ENCODE measurements around the gene TMEM82. TPM values are rescaled to one million over a fixed set of nuclear protein-coding genes. Genes with fewer than 3 reads are reported as not detected.

TMEM82 gene
- total RNA-seq, 2 experiments from 2014 or later = not detected

- H3K36me3 ChIP-seq (ENCODE audit: insufficient read depth, low read length) = peaks cover 11% of the 10 kb centered on the region
- TF ChIP-seq CTCF (IDR thresholded peaks at IDR 0.05) = no peak
- ChIA-PET POLR2A (no interaction called here), CTCF (no interaction called here)
- H3K27ac Mint-ChIP-seq = no peak overlapping the region
- ATAC-seq (ENCODE audit: poor library complexity) = no peak
- no peaks in the 10 kb centered on the region for H3K9me3 ChIP-seq (ENCODE audit: control insufficient read depth in 1 of 2, insufficient read depth in 1 of 2, low read length in 2 of 2)
- H3K9me3 Mint-ChIP-seq = no peaks in the 10 kb centered on the region
- no peaks in the 10 kb centered on the region for H3K27me3 Mint-ChIP-seq
- intact Hi-C loops (cut with DNase I, micrococcal nuclease) = no loop called here
- peaks cover 16% of the 10 kb centered on the region for H3K4me1 ChIP-seq (ENCODE audit: insufficient read depth, low read length)
- H3K4me3 ChIP-seq (ENCODE audit: low read length) = no peak overlapping the region
- H3K4me1 Mint-ChIP-seq (ENCODE audit: low read depth) = peaks cover 29% of the 10 kb centered on the region
- H3K36me3 Mint-ChIP-seq (ENCODE audit: low read depth) = peaks cover 22% of the 10 kb centered on the region
- no peaks in the 10 kb centered on the region for H3K27me3 ChIP-seq (ENCODE audit: control insufficient read depth in 1 of 2, insufficient read depth in 2 of 2, low read length in 2 of 2)
- H3K27ac ChIP-seq (ENCODE audit: low read depth in 1 of 2, low read length in 2 of 2) = no peak overlapping the region
- no peak for DNase-seq
- no peak overlapping the region for H3K4me3 Mint-ChIP-seq
Measured at GRCh38 chr1:15702722-15703550, 39.4 kb upstream of the TMEM82 start.

GRCh38 chr1:15703562-15703961 is 38.7 kb upstream of the TMEM82 start:
- Mint-ChIP-seq H3K36me3 (ENCODE audit: low read depth) (peaks cover 22% of the 10 kb centered on the region), H3K27ac (no peak overlapping the region), H3K4me1 (ENCODE audit: low read depth) (peaks cover 24% of the 10 kb centered on the region), H3K9me3 (no peaks in the 10 kb centered on the region), H3K4me3 (no peak overlapping the region), H3K27me3 (no peaks in the 10 kb centered on the region)
- H3K9me3 ChIP-seq (ENCODE audit: control insufficient read depth in 1 of 2, insufficient read depth in 1 of 2, low read length in 2 of 2) = no peaks in the 10 kb centered on the region
- ChIA-PET POLR2A (no interaction called here), CTCF (no interaction called here)
- intact Hi-C loops (cut with DNase I, micrococcal nuclease) = no loop called here
- no peak for TF ChIP-seq CTCF (IDR thresholded peaks at IDR 0.05)
- no peaks in the 10 kb centered on the region for H3K27me3 ChIP-seq (ENCODE audit: control insufficient read depth in 1 of 2, insufficient read depth in 2 of 2, low read length in 2 of 2)
- ATAC-seq (ENCODE audit: poor library complexity) (no peak), DNase-seq (no peak)
- no peak overlapping the region for H3K4me3 ChIP-seq (ENCODE audit: low read length)
- peaks cover 11% of the 10 kb centered on the region for H3K4me1 ChIP-seq (ENCODE audit: insufficient read depth, low read length)
- peaks cover 11% of the 10 kb centered on the region for H3K36me3 ChIP-seq (ENCODE audit: insufficient read depth, low read length)
- H3K27ac ChIP-seq (ENCODE audit: low read depth in 1 of 2, low read length in 2 of 2) = no peak overlapping the region

GRCh38 chr1:15704526-15705183 is 37.6 kb upstream of the TMEM82 start:
- Histone ChIP-seq H3K4me1 (ENCODE audit: insufficient read depth, low read length) (peaks cover 9% of the 10 kb centered on the region), H3K27ac (ENCODE audit: low read depth in 1 of 2, low read length in 2 of 2) (no peak overlapping the region), H3K9me3 (ENCODE audit: control insufficient read depth in 1 of 2, insufficient read depth in 1 of 2, low read length in 2 of 2) (no peaks in the 10 kb centered on the region), H3K27me3 (ENCODE audit: control insufficient read depth in 1 of 2, insufficient read depth in 2 of 2, low read length in 2 of 2) (no peaks in the 10 kb centered on the region), H3K36me3 (ENCODE audit: insufficient read depth, low read length) (peaks cover 11% of the 10 kb centered on the region), H3K4me3 (ENCODE audit: low read length) (no peak overlapping the region)
- Mint-ChIP-seq H3K27me3 (no peaks in the 10 kb centered on the region), H3K9me3 (no peaks in the 10 kb centered on the region), H3K36me3 (ENCODE audit: low read depth) (peaks cover 22% of the 10 kb centered on the region), H3K4me1 (ENCODE audit: low read depth) (peaks cover 23% of the 10 kb centered on the region), H3K27ac (no peak overlapping the region), H3K4me3 (no peak overlapping the region)
- ATAC-seq (ENCODE audit: poor library complexity) (no peak), DNase-seq (no peak)
- ChIA-PET CTCF (interaction anchor here (0.6 kb wide), 1 partner anchor 10 kb away, joined by 3 read pairs; no protein-coding TSS in a partner anchor), POLR2A (no interaction called here)
- intact Hi-C loops (cut with DNase I, micrococcal nuclease) = no loop called here
- TF ChIP-seq CTCF (IDR thresholded peaks at IDR 0.05) = no peak

Data from CD4-positive, alpha-beta T cell (primary cell).